Measurements from ENCODE around the gene PRICKLE3.

The PRICKLE3 gene

DNA sequence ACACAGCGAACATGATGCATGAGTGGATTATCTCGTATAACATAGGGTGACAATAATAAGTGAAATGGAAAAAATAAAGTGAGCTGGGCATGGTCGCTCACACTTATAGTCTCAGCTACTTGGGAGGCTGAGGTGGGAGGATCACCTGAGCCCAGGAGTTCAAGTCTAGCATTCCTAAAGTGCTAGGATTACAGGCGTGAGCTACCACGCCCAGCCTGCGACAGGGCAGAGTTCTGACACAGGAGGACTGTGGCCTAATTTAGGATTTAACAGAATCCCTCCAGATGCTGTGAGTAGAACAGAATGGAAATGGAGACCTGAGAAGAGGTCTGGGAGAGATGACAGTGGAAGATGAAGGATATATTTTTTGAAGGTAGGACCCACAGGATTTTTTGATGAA, 3.4 kb upstream of the PRICKLE3 start:
- Histone ChIP-seq H3K9me2 (replicated peaks; ENCODE audit: low read depth, low read length) (no peaks in the 10 kb centered on the region), H3K36me3 (ENCODE audit: insufficient read depth, low read length) (no peaks in the 10 kb centered on the region), H3F3A (ENCODE audit: low read depth) (no peaks in the 10 kb centered on the region), H3K9ac (ENCODE audit: low read depth, low read length, poor library complexity, severe bottlenecking) (peak overlapping the region; percentile 77), H3K79me2 (ENCODE audit: insufficient read depth, low read length) (peaks cover 21% of the 10 kb centered on the region), H4K20me1 (ENCODE audit: insufficient read depth, low read length, poor library complexity, severe bottlenecking) (peaks cover 3% of the 10 kb centered on the region), H3K27me3 (ENCODE audit: insufficient read depth, low read length, poor library complexity, severe bottlenecking) (no peaks in the 10 kb centered on the region), H3K4me1 (ENCODE audit: insufficient read depth, low read length, poor library complexity, severe bottlenecking) (peaks cover 11% of the 10 kb centered on the region), H3K4me3 (ENCODE audit: low read length, poor library complexity, severe bottlenecking) (peak overlapping the region; percentile 78), H3K4me2 (ENCODE audit: low read depth, low read length, poor library complexity, severe bottlenecking) (peak overlapping the region; percentile 74), H3K9me3 (ENCODE audit: insufficient read depth, low read depth, low read length) (no peaks in the 10 kb centered on the region), H2AFZ (ENCODE audit: low read length) (no peak overlapping the region)
- TF ChIP-seq, protein P1, sequence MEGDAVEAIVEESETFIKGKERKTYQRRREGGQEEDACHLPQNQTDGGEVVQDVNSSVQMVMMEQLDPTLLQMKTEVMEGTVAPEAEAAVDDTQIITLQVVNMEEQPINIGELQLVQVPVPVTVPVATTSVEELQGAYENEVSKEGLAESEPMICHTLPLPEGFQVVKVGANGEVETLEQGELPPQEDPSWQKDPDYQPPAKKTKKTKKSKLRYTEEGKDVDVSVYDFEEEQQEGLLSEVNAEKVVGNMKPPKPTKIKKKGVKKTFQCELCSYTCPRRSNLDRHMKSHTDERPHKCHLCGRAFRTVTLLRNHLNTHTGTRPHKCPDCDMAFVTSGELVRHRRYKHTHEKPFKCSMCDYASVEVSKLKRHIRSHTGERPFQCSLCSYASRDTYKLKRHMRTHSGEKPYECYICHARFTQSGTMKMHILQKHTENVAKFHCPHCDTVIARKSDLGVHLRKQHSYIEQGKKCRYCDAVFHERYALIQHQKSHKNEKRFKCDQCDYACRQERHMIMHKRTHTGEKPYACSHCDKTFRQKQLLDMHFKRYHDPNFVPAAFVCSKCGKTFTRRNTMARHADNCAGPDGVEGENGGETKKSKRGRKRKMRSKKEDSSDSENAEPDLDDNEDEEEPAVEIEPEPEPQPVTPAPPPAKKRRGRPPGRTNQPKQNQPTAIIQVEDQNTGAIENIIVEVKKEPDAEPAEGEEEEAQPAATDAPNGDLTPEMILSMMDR (conservative IDR thresholded peaks at IDR 0.05; ENCODE audit: low read length), result no peak
- no peak for TF ChIP-seq EZH2phosphoT487 (IDR thresholded peaks at IDR 0.05; ENCODE audit: borderline replicate concordance)

DNA sequence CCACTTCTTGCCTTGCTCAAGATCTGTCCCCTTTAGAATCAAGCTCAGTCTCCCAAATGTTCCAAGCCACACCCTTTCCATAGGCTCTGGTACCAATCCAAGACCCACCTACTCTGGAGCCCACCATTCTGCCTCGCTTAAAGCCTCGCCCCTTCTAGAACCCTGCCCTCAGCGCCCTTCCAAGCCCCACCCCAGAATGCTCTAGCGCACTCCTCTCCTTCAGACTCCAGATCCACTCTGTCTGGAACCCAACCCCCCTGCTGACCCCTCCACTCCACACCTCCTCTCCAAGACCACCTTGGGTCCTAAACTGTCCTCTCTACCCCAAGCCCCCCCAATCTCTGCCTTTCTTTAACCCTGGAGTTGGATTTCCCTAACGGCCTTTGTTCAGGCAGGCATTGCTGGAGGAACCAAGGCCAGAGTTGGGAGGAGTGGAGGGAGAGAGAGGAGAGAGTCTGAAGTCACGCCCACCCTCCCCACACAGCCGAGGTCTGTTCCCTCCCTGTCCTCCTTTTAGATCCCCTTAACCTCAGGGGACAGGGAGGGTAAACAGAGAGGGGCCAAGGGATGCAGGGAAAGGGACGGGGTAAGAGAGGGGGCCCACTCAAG, 2.4 kb upstream of the PRICKLE3 start:
- H3K4me2 ChIP-seq (ENCODE audit: low read depth, low read length, poor library complexity, severe bottlenecking), result peak overlapping the region; percentile 27
- no peak overlapping the region for H3K9ac ChIP-seq (ENCODE audit: low read depth, low read length, poor library complexity, severe bottlenecking)

DNA sequence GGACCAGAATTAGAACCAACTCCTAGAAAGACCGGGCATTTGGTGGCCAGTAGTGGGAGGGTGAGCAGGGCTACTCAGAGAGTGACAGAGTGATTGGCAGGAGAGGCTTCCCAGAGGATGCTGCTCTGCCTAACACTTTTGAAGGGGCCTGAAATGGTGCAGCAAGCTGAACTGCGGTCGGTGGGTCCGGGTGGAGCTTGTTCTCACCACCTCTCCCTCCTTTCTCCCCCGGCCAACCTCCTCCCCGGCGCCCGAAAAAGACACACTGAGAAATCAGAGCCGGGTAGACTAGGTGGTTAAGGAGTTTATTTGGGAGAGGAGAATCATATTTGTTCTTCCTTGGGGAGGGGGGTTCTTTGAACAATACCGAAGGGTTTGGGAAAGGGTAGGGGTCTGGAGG, 1.4 kb upstream of the PRICKLE3 start:
- no peaks in the 10 kb centered on the region for H3F3A ChIP-seq (ENCODE audit: low read depth)
- H4K20me1 ChIP-seq (ENCODE audit: insufficient read depth, low read length, poor library complexity, severe bottlenecking), result peaks cover 3% of the 10 kb centered on the region
- H3K36me3 ChIP-seq (ENCODE audit: insufficient read depth, low read length), result no peaks in the 10 kb centered on the region
- H3K4me2 ChIP-seq (ENCODE audit: low read depth, low read length, poor library complexity, severe bottlenecking), result no peak overlapping the region
- H3K9ac ChIP-seq (ENCODE audit: low read depth, low read length, poor library complexity, severe bottlenecking), result no peak overlapping the region
- H3K9me3 ChIP-seq (ENCODE audit: insufficient read depth, low read depth, low read length), result no peaks in the 10 kb centered on the region
- H3K4me3 ChIP-seq (ENCODE audit: low read length, poor library complexity, severe bottlenecking), result no peak overlapping the region
- no peak overlapping the region for H2AFZ ChIP-seq (ENCODE audit: low read length)
- TF ChIP-seq, protein P1 (conservative IDR thresholded peaks at IDR 0.05; ENCODE audit: low read length), result no peak
- no peak for TF ChIP-seq EZH2phosphoT487 (IDR thresholded peaks at IDR 0.05; ENCODE audit: borderline replicate concordance)
- peaks cover 11% of the 10 kb centered on the region for H3K4me1 ChIP-seq (ENCODE audit: insufficient read depth, low read length, poor library complexity, severe bottlenecking)
- peaks cover 26% of the 10 kb centered on the region for H3K79me2 ChIP-seq (ENCODE audit: insufficient read depth, low read length)
- no peaks in the 10 kb centered on the region for H3K9me2 ChIP-seq (replicated peaks; ENCODE audit: low read depth, low read length)
- no peaks in the 10 kb centered on the region for H3K27me3 ChIP-seq (ENCODE audit: insufficient read depth, low read length, poor library complexity, severe bottlenecking)

More for the DNA sequence above, 2.4 kb upstream of the PRICKLE3 start:
- H3K4me3 ChIP-seq (ENCODE audit: low read length, poor library complexity, severe bottlenecking), result no peak overlapping the region
- no peaks in the 10 kb centered on the region for H3F3A ChIP-seq (ENCODE audit: low read depth)
- TF ChIP-seq, protein P1 (conservative IDR thresholded peaks at IDR 0.05; ENCODE audit: low read length), result no peak
- no peak for TF ChIP-seq EZH2phosphoT487 (IDR thresholded peaks at IDR 0.05; ENCODE audit: borderline replicate concordance)
- H3K4me1 ChIP-seq (ENCODE audit: insufficient read depth, low read length, poor library complexity, severe bottlenecking), result peaks cover 11% of the 10 kb centered on the region
- H3K36me3 ChIP-seq (ENCODE audit: insufficient read depth, low read length), result no peaks in the 10 kb centered on the region
- H3K27me3 ChIP-seq (ENCODE audit: insufficient read depth, low read length, poor library complexity, severe bottlenecking), result no peaks in the 10 kb centered on the region
- H3K9me2 ChIP-seq (replicated peaks; ENCODE audit: low read depth, low read length), result no peaks in the 10 kb centered on the region
- peaks cover 23% of the 10 kb centered on the region for H3K79me2 ChIP-seq (ENCODE audit: insufficient read depth, low read length)
- H4K20me1 ChIP-seq (ENCODE audit: insufficient read depth, low read length, poor library complexity, severe bottlenecking), result peaks cover 3% of the 10 kb centered on the region
- H2AFZ ChIP-seq (ENCODE audit: low read length), result no peak overlapping the region
- no peaks in the 10 kb centered on the region for H3K9me3 ChIP-seq (ENCODE audit: insufficient read depth, low read depth, low read length)
